ENCODE data around the gene ICA1L.

Gene ICA1L

DNA sequence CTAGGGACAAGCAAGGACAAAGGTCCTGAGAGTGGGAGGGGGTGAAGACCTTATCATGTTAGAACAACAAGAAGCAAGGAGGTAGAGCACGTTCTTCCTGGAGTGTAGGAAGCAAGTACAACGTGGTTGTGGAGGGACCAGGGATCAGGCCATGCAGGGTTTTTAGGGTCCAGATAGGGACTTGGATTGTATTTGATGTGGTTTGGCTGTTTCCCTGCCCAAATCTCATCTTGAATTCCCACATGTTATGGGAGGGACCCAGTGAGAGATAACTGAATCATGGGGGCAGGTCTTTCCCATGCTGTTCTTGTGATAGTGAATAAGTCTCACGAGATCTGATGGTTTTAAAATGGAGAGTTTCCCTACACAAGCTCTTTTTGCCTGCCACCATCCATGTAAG is 53.2 kb downstream of the ICA1L start:
- H3K27ac ChIP-seq (ENCODE audit: low read depth, low read length, poor library complexity, severe bottlenecking) = no peak overlapping the region
- no peaks in the 10 kb centered on the region for H3F3A ChIP-seq (ENCODE audit: insufficient read depth, low read length)
- H3K79me2 ChIP-seq (ENCODE audit: insufficient read depth, low read length) = no peaks in the 10 kb centered on the region
- H4K20me1 ChIP-seq (ENCODE audit: insufficient read depth, low read length) = no peaks in the 10 kb centered on the region
- no peaks in the 10 kb centered on the region for H3K27me3 ChIP-seq (ENCODE audit: insufficient read depth, low read length)
- no peak overlapping the region for H2AFZ ChIP-seq (ENCODE audit: low read length)
- no peaks in the 10 kb centered on the region for H3K4me1 ChIP-seq (ENCODE audit: insufficient read depth, low read length, severe bottlenecking)
- no peaks in the 10 kb centered on the region for H3K9me2 ChIP-seq (ENCODE audit: low read depth, low read length)
- H3K4me3 ChIP-seq (ENCODE audit: low read depth, low read length, poor library complexity, severe bottlenecking) = no peak overlapping the region
- H3K9ac ChIP-seq (ENCODE audit: low read length) = no peak overlapping the region
- H3K9me3 ChIP-seq (ENCODE audit: low read length) = no peaks in the 10 kb centered on the region
- 0 out of 2 replicates have a peak, but pooled peaks cover 5% of the 10 kb centered on the region for H3K36me3 ChIP-seq (ENCODE audit: insufficient read depth, low read length)
- H3K4me2 ChIP-seq (ENCODE audit: low read length) = no peak overlapping the region
- no peak for TF ChIP-seq EZH2 (IDR thresholded peaks at IDR 0.05; ENCODE audit: borderline replicate concordance, low read length)
- no peak for TF ChIP-seq CTCF (IDR thresholded peaks at IDR 0.05; ENCODE audit: low read length)

GRCh38 chr2:202817771-202818170 is 53.8 kb downstream of the ICA1L start:
- H3K4me3 ChIP-seq (ENCODE audit: low read depth, low read length, poor library complexity, severe bottlenecking) = no peak overlapping the region
- H3K4me1 ChIP-seq (ENCODE audit: insufficient read depth, low read length, severe bottlenecking) = no peaks in the 10 kb centered on the region
- H4K20me1 ChIP-seq (ENCODE audit: insufficient read depth, low read length) = no peaks in the 10 kb centered on the region
- H3F3A ChIP-seq (ENCODE audit: insufficient read depth, low read length) = no peaks in the 10 kb centered on the region
- 0 out of 2 replicates have a peak, but pooled peaks cover 5% of the 10 kb centered on the region for H3K36me3 ChIP-seq (ENCODE audit: insufficient read depth, low read length)
- no peaks in the 10 kb centered on the region for H3K27me3 ChIP-seq (ENCODE audit: insufficient read depth, low read length)
- no peaks in the 10 kb centered on the region for H3K9me3 ChIP-seq (ENCODE audit: low read length)
- no peak overlapping the region for H3K4me2 ChIP-seq (ENCODE audit: low read length)
- TF ChIP-seq EZH2 (IDR thresholded peaks at IDR 0.05; ENCODE audit: borderline replicate concordance, low read length) (no peak), CTCF (IDR thresholded peaks at IDR 0.05; ENCODE audit: low read length) (no peak)
- no peaks in the 10 kb centered on the region for H3K9me2 ChIP-seq (ENCODE audit: low read depth, low read length)
- no peak overlapping the region for H3K9ac ChIP-seq (ENCODE audit: low read length)
- H2AFZ ChIP-seq (ENCODE audit: low read length) = no peak overlapping the region
- H3K27ac ChIP-seq (ENCODE audit: low read depth, low read length, poor library complexity, severe bottlenecking) = no peak overlapping the region
- H3K79me2 ChIP-seq (ENCODE audit: insufficient read depth, low read length) = no peaks in the 10 kb centered on the region

GRCh38 chr2:202815548-202816360 is 55.8 kb downstream of the ICA1L start:
- H3K79me2 ChIP-seq (ENCODE audit: insufficient read depth, low read length) = no peaks in the 10 kb centered on the region
- no peaks in the 10 kb centered on the region for H3F3A ChIP-seq (ENCODE audit: insufficient read depth, low read length)
- H3K27me3 ChIP-seq (ENCODE audit: insufficient read depth, low read length) = no peaks in the 10 kb centered on the region
- H3K9me2 ChIP-seq (ENCODE audit: low read depth, low read length) = no peaks in the 10 kb centered on the region
- H3K4me1 ChIP-seq (ENCODE audit: insufficient read depth, low read length, severe bottlenecking) = no peaks in the 10 kb centered on the region
- no peaks in the 10 kb centered on the region for H3K9me3 ChIP-seq (ENCODE audit: low read length)
- no peak overlapping the region for H2AFZ ChIP-seq (ENCODE audit: low read length)
- no peak overlapping the region for H3K27ac ChIP-seq (ENCODE audit: low read depth, low read length, poor library complexity, severe bottlenecking)
- H3K9ac ChIP-seq (ENCODE audit: low read length) = no peak overlapping the region
- H3K4me3 ChIP-seq (ENCODE audit: low read depth, low read length, poor library complexity, severe bottlenecking) = no peak overlapping the region
- 0 out of 2 replicates have a peak, but pooled peaks cover 5% of the 10 kb centered on the region for H3K36me3 ChIP-seq (ENCODE audit: insufficient read depth, low read length)
- TF ChIP-seq CTCF (IDR thresholded peaks at IDR 0.05; ENCODE audit: low read length) = no peak
- TF ChIP-seq EZH2 (IDR thresholded peaks at IDR 0.05; ENCODE audit: borderline replicate concordance, low read length) = no peak
- no peak overlapping the region for H3K4me2 ChIP-seq (ENCODE audit: low read length)
- no peaks in the 10 kb centered on the region for H4K20me1 ChIP-seq (ENCODE audit: insufficient read depth, low read length)
